ENCODE results near the gene LYRM9. TPM values are rescaled to one million over a fixed set of nuclear protein-coding genes. Genes with fewer than 3 reads are reported as not detected.

The LYRM9 gene
- total and polyA plus RNA-seq, 2 experiments from 2014 or later = 14.6 to 15.4 TPM

GRCh38 chr17:27879987-27880608, 13.1 kb downstream of the LYRM9 start:
- no peak overlapping the region for H3K4me3 ChIP-seq
- no peak overlapping the region for H3K27ac ChIP-seq
- no peaks in the 10 kb centered on the region for H3K9me3 ChIP-seq (ENCODE audit: low read depth)
- peak; percentile 92 for TF ChIP-seq CTCF (IDR thresholded peaks at IDR 0.05; ENCODE audit: low read depth, low read length)
- H3K4me1 ChIP-seq (ENCODE audit: low read depth) = peaks cover 3% of the 10 kb centered on the region
- H3K27me3 ChIP-seq = no peaks in the 10 kb centered on the region
- peak; percentile 76 to 84 for DNase-seq (ENCODE audit: low read depth in 1 of 2, low spot score in 1 of 2)
- no peaks in the 10 kb centered on the region for H3K36me3 ChIP-seq

GRCh38 chr17:27878776-27879562, 14.2 kb downstream of the LYRM9 start:
- peak; percentile 7 to 79 for DNase-seq (ENCODE audit: low read depth in 1 of 2, low spot score in 1 of 2)
- Histone ChIP-seq H3K9me3 (ENCODE audit: low read depth) (no peaks in the 10 kb centered on the region), H3K4me3 (no peak overlapping the region), H3K36me3 (no peaks in the 10 kb centered on the region), H3K4me1 (ENCODE audit: low read depth) (peaks cover 3% of the 10 kb centered on the region), H3K27ac (no peak overlapping the region), H3K27me3 (no peaks in the 10 kb centered on the region)
- TF ChIP-seq CTCF (IDR thresholded peaks at IDR 0.05; ENCODE audit: low read depth, low read length) = no peak

GRCh38 chr17:27873746-27874145, 19.4 kb downstream of the LYRM9 start:
- Histone ChIP-seq H3K27me3 (no peaks in the 10 kb centered on the region), H3K36me3 (no peaks in the 10 kb centered on the region), H3K9me3 (ENCODE audit: low read depth) (no peaks in the 10 kb centered on the region), H3K4me1 (ENCODE audit: low read depth) (no peaks in the 10 kb centered on the region), H3K27ac (no peak overlapping the region), H3K4me3 (no peak overlapping the region)
- TF ChIP-seq CTCF (IDR thresholded peaks at IDR 0.05; ENCODE audit: low read depth, low read length) = no peak
- DNase-seq (ENCODE audit: low read depth in 1 of 2, low spot score in 1 of 2) = no peak

- H3K27me3 ChIP-seq = no peaks in the 10 kb centered on the region
- no peak for DNase-seq (ENCODE audit: low read depth in 1 of 2, low spot score in 1 of 2)
- no peaks in the 10 kb centered on the region for H3K36me3 ChIP-seq
- H3K4me3 ChIP-seq = no peak overlapping the region
- H3K9me3 ChIP-seq (ENCODE audit: low read depth) = no peaks in the 10 kb centered on the region
- H3K27ac ChIP-seq = no peak overlapping the region
- TF ChIP-seq CTCF (IDR thresholded peaks at IDR 0.05; ENCODE audit: low read depth, low read length) = no peak
- no peaks in the 10 kb centered on the region for H3K4me1 ChIP-seq (ENCODE audit: low read depth)
Observed at GRCh38 chr17:27873211-27873610, 20.0 kb downstream of the LYRM9 start.

- no peaks in the 10 kb centered on the region for H3K27me3 ChIP-seq
- no peak for TF ChIP-seq CTCF (IDR thresholded peaks at IDR 0.05; ENCODE audit: low read depth, low read length)
- no peaks in the 10 kb centered on the region for H3K9me3 ChIP-seq (ENCODE audit: low read depth)
- H3K36me3 ChIP-seq = no peaks in the 10 kb centered on the region
- H3K27ac ChIP-seq = no peak overlapping the region
- no peak for DNase-seq (ENCODE audit: low read depth in 1 of 2, low spot score in 1 of 2)
- H3K4me1 ChIP-seq (ENCODE audit: low read depth) = no peaks in the 10 kb centered on the region
- H3K4me3 ChIP-seq = no peak overlapping the region
Observed at GRCh38 chr17:27872776-27873175, 20.4 kb downstream of the LYRM9 start.
